Panc1 (cell line): ENCODE results near the gene SRGAP3. TPM values are rescaled to one million over a fixed set of nuclear protein-coding genes. Genes with fewer than 3 reads are reported as not detected.

Experiments
- ATAC-seq: fragments of 200-7000 bp; cut with Tn5 transposase; 2 replicates; pipeline ENCODE4 v1.9.1; 2020; ENCODE audit warnings: mild to moderate bottlenecking, moderate library complexity
- BruUV-seq: library from RNA; stranded (reverse); fragments of 400-500 nt; replicated peaks from 2 replicates; lab custom pipeline; 2021; lab: Mats Ljungman, UMichigan
- CTCF ChIA-PET: fragments of 300-600 bp; sonication (Branson Sonifier 250); formaldehyde crosslinking; loops from one replicate; lab custom pipeline; 2022; ENCODE audit warnings: antibody characterized with exemption; lab: Charles Lee
- POLR2A ChIA-PET: fragments of 300-600 bp; sonication (Branson Sonifier 250); formaldehyde crosslinking; loops from one replicate; lab custom pipeline; 2022; ENCODE audit warnings: antibody characterized with exemption; lab: Charles Lee
- DNase-seq: peaks from one replicate; pipeline ENCODE4 v3.0.0-alpha.2; 2010; ENCODE audit warnings: low read depth, low spot score
- H3K27ac ChIP-seq: 2 replicates; pipeline ENCODE4 v1.5.1; 2011; ENCODE audit warnings: mild to moderate bottlenecking, low read length, inconsistent platforms
- H3K27me3 ChIP-seq: fragments of 200-500 bp; sonication (Bioruptor generic); 2 replicates; pipeline ENCODE4 v1.6.0; 2014; ENCODE audit warnings: low read length, inconsistent platforms; ENCODE audit not compliant: control insufficient read depth, insufficient read depth
- H3K36me3 ChIP-seq: fragments of 200-500 bp; sonication (Bioruptor generic); 2 replicates; pipeline ENCODE4 v1.5.1; 2014; ENCODE audit warnings: inconsistent platforms, mild to moderate bottlenecking, low read length, moderate library complexity; ENCODE audit not compliant: control insufficient read depth, insufficient read depth
- H3K4me1 ChIP-seq: 2 replicates; pipeline ENCODE4 v1.5.1; 2011; ENCODE audit warnings: inconsistent platforms, mild to moderate bottlenecking, low read length, moderate library complexity; ENCODE audit not compliant: control insufficient read depth, insufficient read depth
- H3K4me3 ChIP-seq, 2 experiments: 2 replicates each; pipeline ENCODE4 v1.5.1; 2011 to 2012; ENCODE audit warnings: low read depth in 2 of 2, low read length in 2 of 2, mild to moderate bottlenecking in 2 of 2, inconsistent platforms in 1 of 2, moderate library complexity in 1 of 2
- H3K9me3 ChIP-seq: fragments of 200-500 bp; sonication (Bioruptor generic); 2 replicates; pipeline ENCODE4 v1.5.1; 2014; ENCODE audit warnings: low read depth, mild to moderate bottlenecking, inconsistent platforms, low read length, moderate library complexity; ENCODE audit not compliant: control insufficient read depth, insufficient read depth
- CTCF ChIP-seq: fragments of 450-650 bp; IDR thresholded peaks from 2 replicates; pipeline ENCODE4 v1.5.1; 2017; ENCODE audit warnings: mild to moderate bottlenecking
- POLR2AphosphoS5 ChIP-seq: IDR thresholded peaks from 2 replicates; pipeline ENCODE4 v1.6.1; 2012; ENCODE audit warnings: mild to moderate bottlenecking, low read depth, low read length, moderate library complexity
- REST ChIP-seq, 2 experiments: IDR thresholded peaks; 2 replicates each; pipeline ENCODE4 v1.6.1; 2011 to 2012; ENCODE audit warnings: low read depth in 2 of 2, control low read depth in 1 of 2, low read length in 1 of 2, mild to moderate bottlenecking in 1 of 2, moderate library complexity in 1 of 2; ENCODE audit not compliant: insufficient read depth in 1 of 2
- SIN3A ChIP-seq: IDR thresholded peaks from 2 replicates; pipeline ENCODE4 v1.6.1; 2012; ENCODE audit warnings: low read depth, mild to moderate bottlenecking, low read length, moderate library complexity, borderline replicate concordance; ENCODE audit not compliant: insufficient read depth
- TCF7L2 ChIP-seq: IDR thresholded peaks from 2 replicates; pipeline ENCODE4 v1.6.1; 2011; ENCODE audit warnings: mild to moderate bottlenecking, low read depth, low read length, inconsistent platforms
- in situ Hi-C: cut with HindIII; loops from 2 replicates; pipeline ENCODE4 v1.10.0; 2016; ENCODE audit warnings: low sequenced_read_pairs, low pct_unique_long_range_greater_than_20kb
- intact Hi-C: fragments of 100-400 bp; cut with micrococcal nuclease; formaldehyde crosslinking; loops from one replicate; pipeline ENCODE4 v1.10.0; 2022; ENCODE audit not compliant: unreplicated experiment
- total RNA-seq: library from RNA; stranded (reverse); gene quantifications from one replicate; pipeline ENCODE4 v1.2.1, GENCODE V29; 2021; ENCODE audit not compliant: unreplicated experiment

Gene SRGAP3
- total RNA-seq, 1 experiment from 2014 or later = 0.82 TPM

GRCh38 chr3:9123840-9124239, 125.6 kb downstream of the SRGAP3 start:
- no TSS peak for BruUV-seq
- intact Hi-C loops (no loop called here), in situ Hi-C loops (no loop called here)
- DNase-seq (no peak), ATAC-seq (no peak)
- Histone ChIP-seq H3K27ac (no peak overlapping the region), H3K36me3 (no peaks in the 10 kb centered on the region), H3K27me3 (peaks cover 3% of the 10 kb centered on the region; the same call in 1 of the 2 replicates), H3K4me3 (no peak overlapping the region), H3K9me3 (no peaks in the 10 kb centered on the region), H3K4me1 (no peaks in the 10 kb centered on the region)
- TF ChIP-seq REST (IDR thresholded peaks at IDR 0.05; ENCODE audit: insufficient read depth in 1 of 2, low read depth in 2 of 2, low read length in 1 of 2) (no peak), CTCF (no peak), TCF7L2 (no peak), SIN3A (no peak), POLR2AphosphoS5 (no peak)
- ChIA-PET CTCF (no interaction called here), POLR2A (no interaction called here)

- Histone ChIP-seq H3K27ac (no peak overlapping the region), H3K4me1 (no peaks in the 10 kb centered on the region), H3K27me3 (no peaks in the 10 kb centered on the region), H3K4me3 (no peak overlapping the region), H3K36me3 (no peaks in the 10 kb centered on the region), H3K9me3 (no peaks in the 10 kb centered on the region)
- in situ Hi-C loops (no loop called here), intact Hi-C loops (no loop called here)
- DNase-seq (no peak), ATAC-seq (no peak)
- no peak for TF ChIP-seq TCF7L2
- ChIA-PET CTCF (no interaction called here), POLR2A (no interaction called here)
- no TSS peak for BruUV-seq
These were observed 126.6 kb downstream of the SRGAP3 start for GRCh38 chr3:9122732-9123364.

GRCh38 chr3:9121366-9122001, 128.0 kb downstream of the SRGAP3 start:
- ChIA-PET POLR2A (no interaction called here), CTCF (no interaction called here)
- Histone ChIP-seq H3K4me3 (no peak overlapping the region), H3K27me3 (no peaks in the 10 kb centered on the region), H3K27ac (no peak overlapping the region), H3K4me1 (no peaks in the 10 kb centered on the region), H3K36me3 (no peaks in the 10 kb centered on the region), H3K9me3 (no peaks in the 10 kb centered on the region)
- intact Hi-C loops = no loop called here
- ATAC-seq (no peak), DNase-seq (no peak)
- BruUV-seq = no TSS peak
- in situ Hi-C loops = no loop called here
- TF ChIP-seq CTCF (no peak), REST (IDR thresholded peaks at IDR 0.05; ENCODE audit: insufficient read depth in 1 of 2, low read depth in 2 of 2, low read length in 1 of 2) (no peak), SIN3A (no peak), TCF7L2 (no peak), POLR2AphosphoS5 (no peak)
